Esophagus muscularis mucosa (tissue), 4 donors: ENCODE results near the gene E4F1. TPM values are rescaled to one million over a fixed set of nuclear protein-coding genes. Genes with fewer than 3 reads are reported as not detected.

Experiments
- DNase-seq: peaks from one replicate; pipeline ENCODE4 v3.0.0-alpha.2; 2017; ENCODE audit errors: extremely low spot score
- H3K27ac ChIP-seq, 4 donors: fragments of 200-600 bp; sonication (generic); replicated peaks in 1 of 4; 1 replicate in 3 of 4; 2 replicates in 1 of 4; pipeline ENCODE4 v1.5.1; 2016 to 2019; ENCODE audit warnings: mild to moderate bottlenecking in 1 of 4
- H3K27me3 ChIP-seq, 4 donors: fragments of 200-600 bp; sonication (generic); one replicate each; pipeline versions ENCODE4 v1.5.1 to v1.6.0; 2016 to 2019
- H3K36me3 ChIP-seq, 4 donors: fragments of 200-600 bp; sonication (generic); one replicate each; pipeline ENCODE4 v1.5.1; 2016 to 2019
- H3K4me1 ChIP-seq, 4 donors: fragments of 200-600 bp; sonication (generic); one replicate each; pipeline ENCODE4 v1.5.1; 2016 to 2019
- H3K4me3 ChIP-seq, 4 donors: fragments of 200-600 bp; sonication (generic); 1 replicate in 2 of 4; 2 replicates in 2 of 4; pipeline ENCODE4 v1.5.1; 2016 to 2019; ENCODE audit warnings: mild to moderate bottlenecking in 4 of 4, moderate library complexity in 1 of 4
- H3K9me3 ChIP-seq, 4 donors: fragments of 200-600 bp; sonication (generic); 1 replicate in 3 of 4; 2 replicates in 1 of 4; pipeline ENCODE4 v1.5.1; 2016 to 2019
- EP300 ChIP-seq: sonication (generic); formaldehyde crosslinking; IDR thresholded peaks from one replicate; pipeline ENCODE4 v1.6.1; 2017; ENCODE audit warnings: antibody characterized with exemption
- POLR2A ChIP-seq: fragments of 450-650 bp; IDR thresholded peaks from one replicate; pipeline ENCODE4 v1.6.1; 2017; ENCODE audit warnings: antibody characterized with exemption, moderate library complexity, mild to moderate bottlenecking, low read depth
- POLR2AphosphoS5 ChIP-seq, 2 donors: sonication (generic); formaldehyde crosslinking; IDR thresholded peaks; one replicate each; pipeline ENCODE4 v1.6.1; 2017; ENCODE audit warnings: antibody characterized with exemption in 2 of 2
- WGBS: methylation state at CpG from one replicate; pipeline ENCODE4 v1.1.5; 2018; 5-methylcytosine and 5-hydroxymethylcytosine counted together
- intact Hi-C: fragments of 100-400 bp; cut with DNase I; formaldehyde crosslinking; loops from one replicate; pipeline ENCODE4 v1.15.1; 2023
- total RNA-seq, 4 donors: library from RNA; depleted of rRNA; stranded (reverse); fragments of >200 nt; gene quantifications; one replicate each; pipeline versions ENCODE4 v1.1.0 to v1.2.1, GENCODE V29; 2016
- TF ChIP-seq, protein P1 (sequence below), 3 experiments: fragments of 200-600 bp in 2 of 3; fragments of 450-650 bp in 1 of 3; sonication (generic) in 2 of 3; IDR thresholded peaks; one replicate each; pipeline ENCODE4 v1.5.1; 2017 to 2019; ENCODE audit warnings: antibody characterized with exemption in 3 of 3, mild to moderate bottlenecking in 2 of 3, moderate library complexity in 1 of 3

The E4F1 gene
- total RNA-seq, 4 donors from 2014 or later: 19.1 to 39.7 (median 28.5) TPM

DNA sequence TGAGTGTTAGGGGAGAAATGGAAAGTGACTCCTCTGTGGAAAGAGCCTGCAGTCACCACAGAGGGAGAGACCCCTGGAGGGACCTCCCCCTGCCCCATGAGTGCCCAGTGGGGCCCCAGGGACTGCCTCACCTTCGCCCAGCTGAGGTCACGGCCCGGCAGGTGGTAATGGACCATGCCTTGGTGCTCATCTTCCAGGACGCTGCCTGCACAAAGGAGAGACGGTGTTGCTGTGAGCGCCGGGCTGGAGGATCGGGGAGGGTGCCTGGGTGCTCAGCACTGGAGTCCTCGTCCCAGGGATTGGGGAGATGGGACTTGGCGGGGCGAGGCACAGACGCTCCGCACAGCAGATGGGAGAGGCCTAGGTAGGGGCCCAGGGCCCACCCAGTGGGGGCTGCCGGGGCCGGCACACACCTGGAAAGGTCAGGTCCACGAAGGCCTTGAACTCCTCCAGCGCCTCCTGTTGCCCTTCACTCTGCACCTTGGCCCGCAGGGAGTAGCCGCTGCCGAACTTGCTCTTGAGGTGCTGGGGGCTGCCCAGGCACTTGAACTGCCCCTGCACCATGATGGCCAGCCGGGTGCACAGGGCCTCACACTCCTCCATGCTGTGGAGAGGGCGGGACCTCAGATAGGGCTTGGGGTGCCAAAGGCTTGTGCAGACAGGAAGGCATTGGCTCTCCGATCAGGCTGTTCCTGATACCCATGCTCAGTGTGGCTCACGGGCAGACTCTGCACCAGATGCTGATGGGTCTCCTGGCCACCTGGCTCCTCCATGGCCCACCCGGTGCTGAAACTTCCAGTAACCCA is 54.3 kb downstream of the E4F1 start:
- H3K27me3 ChIP-seq: no peaks in the 10 kb centered on the region
- H3K27ac ChIP-seq: no peak overlapping the region
- WGBS: 93% methylated on average over 22 of the region's 25 CpGs
- no peaks in the 10 kb centered on the region for H3K4me1 ChIP-seq
- peaks cover 11 to 67% (median 36%) of the 10 kb centered on the region in 4 donors for H3K36me3 ChIP-seq
- intact Hi-C loops: no loop called here
- TF ChIP-seq EP300: no peak
- TF ChIP-seq POLR2AphosphoS5 (IDR thresholded peaks at IDR 0.05): no peak
- TF ChIP-seq POLR2A: no peak
- TF ChIP-seq, protein P1, sequence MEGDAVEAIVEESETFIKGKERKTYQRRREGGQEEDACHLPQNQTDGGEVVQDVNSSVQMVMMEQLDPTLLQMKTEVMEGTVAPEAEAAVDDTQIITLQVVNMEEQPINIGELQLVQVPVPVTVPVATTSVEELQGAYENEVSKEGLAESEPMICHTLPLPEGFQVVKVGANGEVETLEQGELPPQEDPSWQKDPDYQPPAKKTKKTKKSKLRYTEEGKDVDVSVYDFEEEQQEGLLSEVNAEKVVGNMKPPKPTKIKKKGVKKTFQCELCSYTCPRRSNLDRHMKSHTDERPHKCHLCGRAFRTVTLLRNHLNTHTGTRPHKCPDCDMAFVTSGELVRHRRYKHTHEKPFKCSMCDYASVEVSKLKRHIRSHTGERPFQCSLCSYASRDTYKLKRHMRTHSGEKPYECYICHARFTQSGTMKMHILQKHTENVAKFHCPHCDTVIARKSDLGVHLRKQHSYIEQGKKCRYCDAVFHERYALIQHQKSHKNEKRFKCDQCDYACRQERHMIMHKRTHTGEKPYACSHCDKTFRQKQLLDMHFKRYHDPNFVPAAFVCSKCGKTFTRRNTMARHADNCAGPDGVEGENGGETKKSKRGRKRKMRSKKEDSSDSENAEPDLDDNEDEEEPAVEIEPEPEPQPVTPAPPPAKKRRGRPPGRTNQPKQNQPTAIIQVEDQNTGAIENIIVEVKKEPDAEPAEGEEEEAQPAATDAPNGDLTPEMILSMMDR (IDR thresholded peaks at IDR 0.05): no peak
- H3K4me3 ChIP-seq: no peak overlapping the region
- H3K9me3 ChIP-seq: no peaks in the 10 kb centered on the region
- no peak for DNase-seq

- no peaks in the 10 kb centered on the region for H3K27me3 ChIP-seq
- H3K27ac ChIP-seq: no peak overlapping the region
- 87% methylated on average over 3 of the region's 14 CpGs for WGBS
- no peak for DNase-seq
- H3K9me3 ChIP-seq: no peaks in the 10 kb centered on the region
- intact Hi-C loops: no loop called here
- H3K4me3 ChIP-seq: no peak overlapping the region
- peaks cover 11 to 70% (median 41%) of the 10 kb centered on the region in 4 donors for H3K36me3 ChIP-seq
- TF ChIP-seq POLR2A (no peak), EP300 (no peak), POLR2AphosphoS5 (IDR thresholded peaks at IDR 0.05) (no peak)
- TF ChIP-seq, protein P1 (IDR thresholded peaks at IDR 0.05): no peak
- no peaks in the 10 kb centered on the region for H3K4me1 ChIP-seq
Measured at GRCh38 chr16:2278272-2278608, 54.8 kb downstream of the E4F1 start.

GRCh38 chr16:2278956-2279800 is 55.8 kb downstream of the E4F1 start:
- intact Hi-C loops: no loop called here
- 89% methylated on average over 24 of the region's 26 CpGs for WGBS
- H3K4me1 ChIP-seq: no peaks in the 10 kb centered on the region
- peaks cover 11 to 77% (median 51%) of the 10 kb centered on the region in 4 donors for H3K36me3 ChIP-seq
- no peaks in the 10 kb centered on the region for H3K27me3 ChIP-seq
- TF ChIP-seq POLR2A (no peak), EP300 (no peak), POLR2AphosphoS5 (IDR thresholded peaks at IDR 0.05) (no peak)
- TF ChIP-seq, protein P1 (IDR thresholded peaks at IDR 0.05): no peak
- H3K9me3 ChIP-seq: no peaks in the 10 kb centered on the region
- H3K4me3 ChIP-seq: no peak overlapping the region
- DNase-seq: no peak
- H3K27ac ChIP-seq: no peak overlapping the region

DNA sequence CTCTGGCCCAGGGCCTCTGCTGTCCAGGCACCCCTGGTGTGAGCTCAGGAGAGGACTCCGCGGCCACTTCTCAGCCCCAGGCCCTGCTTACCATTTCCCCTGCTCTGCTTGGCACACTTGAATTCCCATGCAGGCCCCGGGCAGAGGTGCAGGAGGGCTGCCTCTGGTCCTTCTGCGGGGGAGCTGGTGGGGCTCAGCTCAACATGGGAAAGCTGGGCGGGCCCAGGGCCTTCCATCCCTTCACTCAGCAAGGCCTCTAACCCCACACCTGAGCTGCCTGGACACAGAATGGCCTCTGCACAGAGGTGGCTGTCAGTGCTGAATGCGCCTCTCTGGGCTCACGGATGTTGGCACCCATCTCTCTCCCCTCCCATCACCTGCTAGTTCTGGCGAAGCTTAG is 57.1 kb downstream of the E4F1 start:
- no peaks in the 10 kb centered on the region for H3K27me3 ChIP-seq
- no peaks in the 10 kb centered on the region for H3K4me1 ChIP-seq
- H3K9me3 ChIP-seq: no peaks in the 10 kb centered on the region
- H3K27ac ChIP-seq: no peak overlapping the region
- peaks cover 11 to 90% (median 64%) of the 10 kb centered on the region in 4 donors for H3K36me3 ChIP-seq
- intact Hi-C loops: no loop called here
- H3K4me3 ChIP-seq: no peak overlapping the region
- DNase-seq: no peak
- WGBS: 95% methylated on average over 8 of the region's 8 CpGs
- TF ChIP-seq EP300 (no peak), POLR2A (no peak), POLR2AphosphoS5 (IDR thresholded peaks at IDR 0.05) (no peak)
- TF ChIP-seq, protein P1 (IDR thresholded peaks at IDR 0.05): no peak
